ENCODE measurements around the gene ERGIC1.
A peak's percentile ranks its signal among the peaks of the same experiment; 100 is the strongest.

The ERGIC1 gene

DNA sequence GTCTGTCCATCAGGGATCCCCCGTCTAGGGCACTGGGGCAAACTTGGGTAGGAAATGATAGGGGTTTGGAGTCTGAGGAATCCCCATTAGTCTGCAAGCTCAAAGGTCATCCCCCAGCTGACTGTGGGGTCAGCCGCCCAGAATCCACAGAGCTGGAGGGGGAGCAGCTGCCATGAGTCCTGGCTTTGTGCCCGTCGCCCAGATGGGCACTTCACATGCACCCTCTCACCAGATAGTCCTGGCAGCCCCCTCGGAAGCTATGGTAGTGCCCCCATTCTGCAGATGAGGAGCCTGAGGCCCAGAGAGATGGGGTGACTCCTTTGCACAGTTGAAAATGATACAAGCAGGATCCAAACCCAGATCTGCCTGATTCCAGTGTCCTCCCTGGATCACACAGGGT, 89.5 kb downstream of the ERGIC1 start:
- Histone ChIP-seq H3K36me3 (ENCODE audit: control insufficient read depth in 5 of 5, insufficient read depth in 5 of 5, low read length in 5 of 5) (peaks cover 0 to 87% (median 62%) of the 10 kb centered on the region in 5 donors), H3K27ac (ENCODE audit: low read depth, low read length) (no peak overlapping the region)

DNA sequence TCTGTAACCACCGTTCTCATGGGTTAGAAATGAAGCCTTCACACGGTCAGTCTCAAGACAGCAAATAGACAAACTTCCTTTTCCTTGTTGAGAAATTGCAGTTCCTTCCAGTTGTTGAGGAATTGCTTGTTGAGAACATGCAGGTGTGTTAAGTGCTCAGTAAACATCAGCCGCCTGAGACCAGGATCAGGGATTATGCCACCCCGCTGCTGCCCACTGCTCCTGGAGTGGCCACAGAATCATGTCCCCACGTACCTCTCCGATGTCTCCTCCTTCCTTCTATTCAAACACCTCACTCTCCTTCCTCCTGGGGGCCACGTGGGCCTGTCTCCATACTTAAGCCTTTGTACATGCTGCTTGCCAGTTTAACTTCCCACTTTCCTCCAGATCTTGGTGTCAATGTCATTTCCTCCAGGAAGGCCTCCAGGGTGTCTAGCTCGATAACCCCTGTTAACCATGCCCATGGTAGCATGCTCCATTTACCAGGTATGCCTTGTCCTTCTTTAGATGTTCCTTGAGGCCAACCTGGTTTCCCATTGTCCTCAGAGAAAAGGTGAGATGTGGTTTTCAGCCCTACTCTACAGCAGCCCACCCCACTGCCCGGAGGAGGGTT, 91.4 kb downstream of the ERGIC1 start:
- H3K4me1 ChIP-seq (ENCODE audit: control insufficient read depth in 5 of 5, insufficient read depth in 5 of 5, low read length in 5 of 5): no peaks in the 10 kb centered on the region
- no peaks in the 10 kb centered on the region for H3K27me3 ChIP-seq (ENCODE audit: control insufficient read depth in 5 of 5, insufficient read depth in 4 of 5, low read length in 5 of 5)
- no peak overlapping the region for H3K27ac ChIP-seq (ENCODE audit: low read depth, low read length)
- peaks cover 0 to 71% (median 49%) of the 10 kb centered on the region in 5 donors for H3K36me3 ChIP-seq (ENCODE audit: control insufficient read depth in 5 of 5, insufficient read depth in 5 of 5, low read length in 5 of 5)
- H3K9me3 ChIP-seq (ENCODE audit: control insufficient read depth in 5 of 5, low read length in 5 of 5): no peaks in the 10 kb centered on the region
- no peak overlapping the region for H3K9ac ChIP-seq (ENCODE audit: low read length in 5 of 5)
- H3K4me3 ChIP-seq (ENCODE audit: low read depth in 1 of 5, low read length in 5 of 5): no peak overlapping the region

More for the DNA sequence above, 89.5 kb downstream of the ERGIC1 start:
- Histone ChIP-seq H3K4me1 (ENCODE audit: control insufficient read depth in 5 of 5, insufficient read depth in 5 of 5, low read length in 5 of 5) (no peaks in the 10 kb centered on the region), H3K4me3 (ENCODE audit: low read depth in 1 of 5, low read length in 5 of 5) (no peak overlapping the region), H3K9me3 (ENCODE audit: control insufficient read depth in 5 of 5, low read length in 5 of 5) (no peaks in the 10 kb centered on the region), H3K27me3 (ENCODE audit: control insufficient read depth in 5 of 5, insufficient read depth in 4 of 5, low read length in 5 of 5) (no peaks in the 10 kb centered on the region), H3K9ac (ENCODE audit: low read length in 5 of 5) (no peak overlapping the region)

DNA sequence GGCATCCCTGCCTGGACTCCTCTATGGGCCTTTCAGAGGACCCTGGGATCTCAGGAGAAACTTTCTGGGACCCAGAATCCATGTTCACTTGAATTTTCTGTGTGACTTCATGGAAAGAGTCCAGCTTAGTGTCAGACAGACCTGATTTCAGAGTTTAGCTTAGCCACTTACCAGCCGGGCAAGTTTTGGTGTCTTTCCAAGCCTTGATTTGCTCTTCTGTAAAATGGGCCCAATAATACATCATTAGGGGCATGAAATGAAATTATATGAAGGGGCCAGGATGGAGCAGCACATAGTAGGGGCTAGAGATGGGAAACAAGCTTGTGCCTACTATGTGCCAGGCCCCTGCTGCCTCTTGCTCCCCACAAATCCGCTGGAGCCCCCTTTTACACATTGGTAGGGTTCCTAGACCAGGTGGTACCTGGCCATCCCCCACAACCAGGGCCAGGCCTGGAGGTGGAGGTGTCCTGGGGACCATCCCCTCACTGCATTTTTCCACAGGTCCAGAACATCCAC, 92.0 kb downstream of the ERGIC1 start:
- no peak overlapping the region for H3K4me3 ChIP-seq (ENCODE audit: low read depth in 1 of 5, low read length in 5 of 5)
- peaks cover 0 to 65% (median 47%) of the 10 kb centered on the region in 5 donors for H3K36me3 ChIP-seq (ENCODE audit: control insufficient read depth in 5 of 5, insufficient read depth in 5 of 5, low read length in 5 of 5)
- no peaks in the 10 kb centered on the region for H3K27me3 ChIP-seq (ENCODE audit: control insufficient read depth in 5 of 5, insufficient read depth in 4 of 5, low read length in 5 of 5)
- no peak overlapping the region for H3K27ac ChIP-seq (ENCODE audit: low read depth, low read length)
- no peaks in the 10 kb centered on the region for H3K9me3 ChIP-seq (ENCODE audit: control insufficient read depth in 5 of 5, low read length in 5 of 5)
- no peak overlapping the region for H3K9ac ChIP-seq (ENCODE audit: low read length in 5 of 5)
- peaks cover under 1 to 5% (median 2%) of the 10 kb centered on the region in 5 donors for H3K4me1 ChIP-seq (ENCODE audit: control insufficient read depth in 5 of 5, insufficient read depth in 5 of 5, low read length in 5 of 5)

DNA sequence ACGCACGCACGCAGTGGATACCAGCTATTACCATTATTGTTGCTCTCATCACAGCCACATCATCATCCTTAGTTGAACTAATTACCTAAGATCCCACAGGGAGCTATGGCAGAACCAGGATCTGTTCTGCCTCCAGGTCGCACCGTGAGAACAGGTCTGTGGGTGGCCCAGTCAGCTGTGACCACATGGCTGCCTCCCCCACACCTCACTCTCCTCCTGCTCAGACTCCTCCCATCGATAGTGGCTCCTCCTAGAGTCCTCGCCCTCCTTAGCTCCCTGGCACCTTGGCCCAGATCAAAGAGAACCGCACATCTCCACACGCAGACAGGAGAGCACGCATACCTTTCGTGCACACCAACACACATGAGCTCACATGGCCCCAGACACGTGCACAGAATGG, 92.7 kb downstream of the ERGIC1 start:
- Histone ChIP-seq H3K4me3 (ENCODE audit: low read depth in 1 of 5, low read length in 5 of 5) (no peak overlapping the region), H3K36me3 (ENCODE audit: control insufficient read depth in 5 of 5, insufficient read depth in 5 of 5, low read length in 5 of 5) (peaks cover 0 to 58% (median 40%) of the 10 kb centered on the region in 5 donors), H3K4me1 (ENCODE audit: control insufficient read depth in 5 of 5, insufficient read depth in 5 of 5, low read length in 5 of 5) (peaks cover 3 to 12% (median 6%) of the 10 kb centered on the region in 5 donors), H3K9me3 (ENCODE audit: control insufficient read depth in 5 of 5, low read length in 5 of 5) (no peaks in the 10 kb centered on the region), H3K27ac (ENCODE audit: low read depth, low read length) (no peak overlapping the region), H3K27me3 (ENCODE audit: control insufficient read depth in 5 of 5, insufficient read depth in 4 of 5, low read length in 5 of 5) (no peaks in the 10 kb centered on the region), H3K9ac (ENCODE audit: low read length in 5 of 5) (no peak overlapping the region)

GRCh38 chr5:172929371-172929838, 95.4 kb downstream of the ERGIC1 start:
- H3K9ac ChIP-seq (ENCODE audit: low read length in 5 of 5): no peak overlapping the region
- H3K4me3 ChIP-seq (ENCODE audit: low read depth in 1 of 5, low read length in 5 of 5): no peak overlapping the region
- H3K27ac ChIP-seq (ENCODE audit: low read depth, low read length): no peak overlapping the region
- H3K27me3 ChIP-seq (ENCODE audit: control insufficient read depth in 5 of 5, insufficient read depth in 4 of 5, low read length in 5 of 5): no peaks in the 10 kb centered on the region
- peaks cover 4 to 19% (median 14%) of the 10 kb centered on the region in 5 donors for H3K4me1 ChIP-seq (ENCODE audit: control insufficient read depth in 5 of 5, insufficient read depth in 5 of 5, low read length in 5 of 5)
- no peaks in the 10 kb centered on the region for H3K9me3 ChIP-seq (ENCODE audit: control insufficient read depth in 5 of 5, low read length in 5 of 5)
- peaks cover 0 to 49% (median 36%) of the 10 kb centered on the region in 5 donors for H3K36me3 ChIP-seq (ENCODE audit: control insufficient read depth in 5 of 5, insufficient read depth in 5 of 5, low read length in 5 of 5)

DNA sequence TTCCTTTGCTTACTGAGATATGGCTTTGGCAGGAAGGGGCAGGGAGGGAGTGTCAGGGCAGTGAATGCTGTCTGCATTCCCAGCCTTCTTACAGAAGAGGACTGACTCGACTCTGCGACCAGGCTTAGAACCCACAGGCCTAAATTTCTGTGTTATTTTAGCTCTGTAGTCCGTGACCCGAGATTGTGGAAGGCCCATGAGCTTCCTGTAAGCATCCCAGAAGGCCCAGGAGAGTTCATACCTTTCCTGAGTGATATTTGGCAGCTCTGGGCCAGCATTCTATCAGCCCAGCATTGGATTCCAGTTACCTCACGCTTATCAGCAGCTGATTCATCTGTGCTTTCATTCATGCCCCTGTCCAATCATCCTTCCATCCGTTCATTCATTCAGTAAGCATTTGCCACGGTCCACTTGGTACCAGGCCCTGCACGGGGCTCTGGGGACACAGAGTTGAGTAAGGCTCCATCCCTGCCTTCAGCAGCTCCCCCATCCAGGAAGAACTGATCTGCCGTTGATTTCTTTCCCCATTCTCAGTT, 97.0 kb downstream of the ERGIC1 start:
- H3K4me1 ChIP-seq (ENCODE audit: control insufficient read depth in 5 of 5, insufficient read depth in 5 of 5, low read length in 5 of 5): peaks cover 4 to 19% (median 14%) of the 10 kb centered on the region in 5 donors
- H3K36me3 ChIP-seq (ENCODE audit: control insufficient read depth in 5 of 5, insufficient read depth in 5 of 5, low read length in 5 of 5): peaks cover 5 to 52% (median 43%) of the 10 kb centered on the region in 5 donors
- H3K27ac ChIP-seq (ENCODE audit: low read depth, low read length): peak overlapping the region; percentile 61
- H3K4me3 ChIP-seq (ENCODE audit: low read depth in 1 of 5, low read length in 5 of 5): no peak overlapping the region
- H3K27me3 ChIP-seq (ENCODE audit: control insufficient read depth in 5 of 5, insufficient read depth in 4 of 5, low read length in 5 of 5): no peaks in the 10 kb centered on the region
- peak overlapping the region in 1 of 5 donors; percentile 53 for H3K9ac ChIP-seq (ENCODE audit: low read length in 5 of 5)
- H3K9me3 ChIP-seq (ENCODE audit: control insufficient read depth in 5 of 5, low read length in 5 of 5): no peaks in the 10 kb centered on the region

GRCh38 chr5:172932313-172933017, 98.4 kb downstream of the ERGIC1 start:
- Histone ChIP-seq H3K9me3 (ENCODE audit: control insufficient read depth in 5 of 5, low read length in 5 of 5) (no peaks in the 10 kb centered on the region), H3K27me3 (ENCODE audit: control insufficient read depth in 5 of 5, insufficient read depth in 4 of 5, low read length in 5 of 5) (no peaks in the 10 kb centered on the region), H3K27ac (ENCODE audit: low read depth, low read length) (peak overlapping the region; percentile 61), H3K9ac (ENCODE audit: low read length in 5 of 5) (no peak overlapping the region), H3K4me1 (ENCODE audit: control insufficient read depth in 5 of 5, insufficient read depth in 5 of 5, low read length in 5 of 5) (peaks cover 4 to 19% (median 14%) of the 10 kb centered on the region in 5 donors), H3K4me3 (ENCODE audit: low read depth in 1 of 5, low read length in 5 of 5) (no peak overlapping the region), H3K36me3 (ENCODE audit: control insufficient read depth in 5 of 5, insufficient read depth in 5 of 5, low read length in 5 of 5) (peaks cover 5 to 54% (median 42%) of the 10 kb centered on the region in 5 donors)

- Histone ChIP-seq H3K27me3 (ENCODE audit: control insufficient read depth in 5 of 5, insufficient read depth in 4 of 5, low read length in 5 of 5) (no peaks in the 10 kb centered on the region), H3K27ac (ENCODE audit: low read depth, low read length) (no peak overlapping the region), H3K4me1 (ENCODE audit: control insufficient read depth in 5 of 5, insufficient read depth in 5 of 5, low read length in 5 of 5) (peaks cover 4 to 19% (median 14%) of the 10 kb centered on the region in 5 donors), H3K9me3 (ENCODE audit: control insufficient read depth in 5 of 5, low read length in 5 of 5) (no peaks in the 10 kb centered on the region), H3K9ac (ENCODE audit: low read length in 5 of 5) (no peak overlapping the region), H3K36me3 (ENCODE audit: control insufficient read depth in 5 of 5, insufficient read depth in 5 of 5, low read length in 5 of 5) (peaks cover 5 to 54% (median 40%) of the 10 kb centered on the region in 5 donors), H3K4me3 (ENCODE audit: low read depth in 1 of 5, low read length in 5 of 5) (no peak overlapping the region)
These were observed 99.2 kb downstream of the ERGIC1 start for GRCh38 chr5:172933238-172933637.

GRCh38 chr5:172935096-172935495, 101.0 kb downstream of the ERGIC1 start:
- Histone ChIP-seq H3K9ac (ENCODE audit: low read length in 5 of 5) (no peak overlapping the region), H3K27me3 (ENCODE audit: control insufficient read depth in 5 of 5, insufficient read depth in 4 of 5, low read length in 5 of 5) (no peaks in the 10 kb centered on the region), H3K9me3 (ENCODE audit: control insufficient read depth in 5 of 5, low read length in 5 of 5) (no peaks in the 10 kb centered on the region), H3K36me3 (ENCODE audit: control insufficient read depth in 5 of 5, insufficient read depth in 5 of 5, low read length in 5 of 5) (peaks cover 5 to 62% (median 46%) of the 10 kb centered on the region in 5 donors), H3K4me3 (ENCODE audit: low read depth in 1 of 5, low read length in 5 of 5) (no peak overlapping the region), H3K27ac (ENCODE audit: low read depth, low read length) (no peak overlapping the region), H3K4me1 (ENCODE audit: control insufficient read depth in 5 of 5, insufficient read depth in 5 of 5, low read length in 5 of 5) (peaks cover 4 to 19% (median 14%) of the 10 kb centered on the region in 5 donors)

DNA sequence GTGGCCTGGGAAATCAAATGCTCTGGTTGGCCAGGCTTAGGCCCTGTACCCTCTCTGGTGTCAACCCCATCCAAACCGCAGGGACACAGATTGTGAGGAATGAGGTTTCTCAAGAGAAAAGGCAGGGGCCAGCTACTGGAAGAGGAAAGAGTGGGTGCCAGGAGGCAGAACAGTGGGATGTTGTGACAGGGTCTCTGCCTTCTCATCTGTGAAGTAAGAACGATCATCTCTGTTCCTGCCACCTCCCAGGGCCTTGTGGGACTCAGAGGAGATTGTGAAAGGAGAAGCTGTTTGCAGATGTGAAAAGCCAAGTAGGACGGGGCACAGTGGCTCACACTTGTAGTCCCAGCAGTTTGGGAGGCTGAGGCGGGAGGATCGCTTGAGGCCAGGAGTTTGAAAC, 102.3 kb downstream of the ERGIC1 start:
- peak overlapping the region in 1 of 5 donors; percentile 12 for H3K9ac ChIP-seq (ENCODE audit: low read length in 5 of 5)

More for the DNA sequence above, 102.3 kb downstream of the ERGIC1 start:
- Histone ChIP-seq H3K4me3 (ENCODE audit: low read depth in 1 of 5, low read length in 5 of 5) (no peak overlapping the region), H3K4me1 (ENCODE audit: control insufficient read depth in 5 of 5, insufficient read depth in 5 of 5, low read length in 5 of 5) (peaks cover 0 to 11% (median 8%) of the 10 kb centered on the region in 5 donors), H3K36me3 (ENCODE audit: control insufficient read depth in 5 of 5, insufficient read depth in 5 of 5, low read length in 5 of 5) (peaks cover 5 to 72% (median 52%) of the 10 kb centered on the region in 5 donors), H3K9me3 (ENCODE audit: control insufficient read depth in 5 of 5, low read length in 5 of 5) (no peaks in the 10 kb centered on the region), H3K27me3 (ENCODE audit: control insufficient read depth in 5 of 5, insufficient read depth in 4 of 5, low read length in 5 of 5) (no peaks in the 10 kb centered on the region), H3K27ac (ENCODE audit: low read depth, low read length) (no peak overlapping the region)

All from subcutaneous abdominal adipose tissue (tissue), 5 donors.